H9 (cell line): ENCODE measurements around the gene ZSWIM5. TPM values are rescaled to one million over a fixed set of nuclear protein-coding genes. Genes with fewer than 3 reads are reported as not detected.

Experiments used
- DNase-seq: peaks from one replicate; pipeline ENCODE4 v3.0.0-alpha.2; 2017
- H2AFZ ChIP-seq: one replicate; pipeline ENCODE4 v1.6.1; 2013; ENCODE audit warnings: mild to moderate bottlenecking, low read length, control low read depth, moderate library complexity
- H2AK5ac ChIP-seq: 2 replicates; pipeline ENCODE4 v1.6.1; 2013; ENCODE audit warnings: low read length, control low read depth, mixed read lengths; ENCODE audit not compliant: insufficient read length
- H2BK120ac ChIP-seq: one replicate; pipeline ENCODE4 v1.6.1; 2013; ENCODE audit warnings: low read depth, mild to moderate bottlenecking, low read length, control low read depth, inconsistent platforms; ENCODE audit not compliant: poor library complexity, severe bottlenecking
- H2BK12ac ChIP-seq: 2 replicates; pipeline ENCODE4 v1.6.1; 2013; ENCODE audit warnings: low read length, control low read depth, mixed read lengths, low read depth; ENCODE audit not compliant: insufficient read length
- H2BK15ac ChIP-seq: 2 replicates; pipeline ENCODE4 v1.6.1; 2013; ENCODE audit warnings: low read depth, low read length, control low read depth
- H2BK20ac ChIP-seq: one replicate; pipeline ENCODE4 v1.6.1; 2013; ENCODE audit warnings: low read depth, mild to moderate bottlenecking, low read length, control low read depth, inconsistent platforms; ENCODE audit not compliant: poor library complexity, severe bottlenecking
- H2BK5ac ChIP-seq: 2 replicates; pipeline ENCODE4 v1.6.1; 2013; ENCODE audit warnings: low read length, control low read depth, mixed read lengths; ENCODE audit not compliant: insufficient read length
- H3K14ac ChIP-seq: 2 replicates; pipeline ENCODE4 v1.6.1; 2013; ENCODE audit warnings: low read length, control low read depth; ENCODE audit not compliant: insufficient read depth
- H3K18ac ChIP-seq: 2 replicates; pipeline ENCODE4 v1.6.1; 2013; ENCODE audit warnings: low read depth, mild to moderate bottlenecking, mixed read lengths, low read length, control low read depth; ENCODE audit not compliant: insufficient read length
- H3K23ac ChIP-seq: 2 replicates; pipeline ENCODE4 v1.6.1; 2013; ENCODE audit warnings: low read length, control low read depth, mixed read lengths, low read depth; ENCODE audit not compliant: insufficient read length
- H3K23me2 ChIP-seq: 2 replicates; pipeline ENCODE4 v1.6.1; 2013; ENCODE audit warnings: low read depth, mild to moderate bottlenecking, mixed read lengths, low read length, control low read depth; ENCODE audit not compliant: insufficient read length, poor library complexity, severe bottlenecking
- H3K27ac ChIP-seq: 2 replicates; pipeline ENCODE4 v1.5.1; 2013; ENCODE audit warnings: low read length, control low read depth, mixed read lengths, low read depth; ENCODE audit not compliant: insufficient read length
- H3K27me3 ChIP-seq: 2 replicates; pipeline ENCODE4 v1.6.1; 2013; ENCODE audit warnings: low read length, control low read depth, inconsistent platforms; ENCODE audit not compliant: insufficient read depth
- H3K4ac ChIP-seq: 2 replicates; pipeline ENCODE4 v1.6.1; 2013; ENCODE audit warnings: low read depth, mild to moderate bottlenecking, control low read depth, inconsistent platforms, low read length, moderate library complexity
- H3K4me1 ChIP-seq: 2 replicates; pipeline ENCODE4 v1.6.1; 2013; ENCODE audit warnings: low read length, control low read depth, inconsistent platforms; ENCODE audit not compliant: insufficient read depth
- H3K4me2 ChIP-seq: 2 replicates; pipeline ENCODE4 v1.6.1; 2013; ENCODE audit warnings: low read length, control low read depth, mixed read lengths; ENCODE audit not compliant: insufficient read length, insufficient read depth
- H3K56ac ChIP-seq: 2 replicates; pipeline ENCODE4 v1.6.1; 2013; ENCODE audit warnings: low read depth, mild to moderate bottlenecking, mixed read lengths, low read length, control low read depth; ENCODE audit not compliant: insufficient read length
- H3K79me1 ChIP-seq: 2 replicates; pipeline ENCODE4 v1.6.1; 2013; ENCODE audit warnings: low read depth, mild to moderate bottlenecking, moderate library complexity, low read length, control low read depth, inconsistent platforms; ENCODE audit not compliant: insufficient read depth, poor library complexity, severe bottlenecking
- H3K79me2 ChIP-seq: 2 replicates; pipeline ENCODE4 v1.6.1; 2013; ENCODE audit warnings: low read length, control low read depth, inconsistent platforms; ENCODE audit not compliant: insufficient read depth
- H3K9ac ChIP-seq: 2 replicates; pipeline ENCODE4 v1.6.1; 2013; ENCODE audit warnings: low read length, control low read depth, mixed read lengths; ENCODE audit not compliant: insufficient read length; ENCODE audit errors: extremely low read depth
- H3K9me3 ChIP-seq: one replicate; pipeline ENCODE4 v1.6.1; 2013; ENCODE audit warnings: low read depth, low read length, inconsistent platforms; ENCODE audit not compliant: control insufficient read depth
- H3T11ph ChIP-seq: one replicate; pipeline ENCODE4 v1.6.1; 2013; ENCODE audit warnings: mild to moderate bottlenecking, low read length, control low read depth, inconsistent platforms
- H4K20me1 ChIP-seq: one replicate; pipeline ENCODE4 v1.6.1; 2013; ENCODE audit not compliant: control insufficient read depth, insufficient read length, insufficient read depth
- H4K5ac ChIP-seq: 2 replicates; pipeline ENCODE4 v1.6.1; 2013; ENCODE audit warnings: low read depth, mild to moderate bottlenecking, mixed read lengths, low read length, control low read depth; ENCODE audit not compliant: insufficient read length
- H4K8ac ChIP-seq: replicated peaks from 2 replicates; pipeline ENCODE4 v1.6.1; 2013; ENCODE audit warnings: low read length, control low read depth, mixed read lengths, low read depth; ENCODE audit not compliant: insufficient read length
- H4K91ac ChIP-seq: 2 replicates; pipeline ENCODE4 v1.6.1; 2013; ENCODE audit warnings: low read depth, mild to moderate bottlenecking, moderate library complexity, mixed read lengths, low read length, control low read depth; ENCODE audit not compliant: insufficient read length
- H3K27ac Mint-ChIP-seq, 3 experiments: 2 replicates in 2 of 3; 3 replicates in 1 of 3; pipeline ENCODE4 v1.8.0; 2020 to 2021; ENCODE audit warnings: mixed read lengths in 3 of 3, mild to moderate bottlenecking in 1 of 3, moderate library complexity in 1 of 3
- H3K27me3 Mint-ChIP-seq: 2 replicates; pipeline ENCODE4 v1.8.0; 2021; ENCODE audit warnings: low read depth, mild to moderate bottlenecking, moderate library complexity, mixed read lengths
- H3K36me3 Mint-ChIP-seq, 3 experiments: 2 replicates in 2 of 3; 3 replicates in 1 of 3; pipeline ENCODE4 v1.8.0; 2020 to 2021; ENCODE audit warnings: low read depth in 3 of 3, mixed read lengths in 3 of 3; ENCODE audit not compliant: insufficient read depth in 1 of 3
- H3K4me1 Mint-ChIP-seq, 2 experiments: 2 replicates each; pipeline ENCODE4 v1.8.0; 2020; ENCODE audit warnings: mixed read lengths in 2 of 2
- H3K4me3 Mint-ChIP-seq, 2 experiments: 2 replicates in 1 of 2; 3 replicates in 1 of 2; pipeline ENCODE4 v1.8.0; 2020 to 2021; ENCODE audit warnings: mild to moderate bottlenecking in 2 of 2, mixed read lengths in 2 of 2, moderate library complexity in 1 of 2
- H3K9me3 Mint-ChIP-seq, 2 experiments: 2 replicates in 1 of 2; 3 replicates in 1 of 2; pipeline ENCODE4 v1.8.0; 2020; ENCODE audit warnings: mild to moderate bottlenecking in 2 of 2, mixed read lengths in 2 of 2, moderate library complexity in 1 of 2
- CTCF ChIP-seq: fragments of 200-600 bp; sonication (generic); conservative IDR thresholded peaks from 3 replicates; pipeline ENCODE4 v1.8.0; 2021; ENCODE audit warnings: antibody characterized with exemption, mild to moderate bottlenecking
- WGBS: extraction: QIAGEN DNeasy Blood & Tissue Kit; methylation state at CpG from one replicate; pipeline ENCODE4 v1.1.7; 2013; ENCODE audit warnings: missing lambda C conversion rate, low lambda C conversion rate, mixed read lengths; ENCODE audit not compliant: insufficient read length; ENCODE audit errors: extremely low coverage; 5-methylcytosine and 5-hydroxymethylcytosine counted together
- total RNA-seq: library from RNA; stranded (reverse); gene quantifications from 2 replicates; pipeline ENCODE4 v1.2.1, GENCODE V29; 2021

ZSWIM5 gene
- total RNA-seq, 1 experiment from 2014 or later, result 3.5 TPM

GRCh38 chr1:45051005-45051772 is 155.2 kb downstream of the ZSWIM5 start:
- Mint-ChIP-seq H3K9me3 (no peaks in the 10 kb centered on the region), H3K4me3 (no peak overlapping the region), H3K27ac (no peak overlapping the region), H3K4me1 (peaks cover 0 to 6% of the 10 kb centered on the region in 2 experiments; a peak in 1 of 4 replicates), H3K36me3 (no peaks in the 10 kb centered on the region; a peak in 1 of 7 replicates), H3K27me3 (no peaks in the 10 kb centered on the region)
- TF ChIP-seq CTCF, result no peak
- Histone ChIP-seq H3K14ac (no peak overlapping the region), H3K9me3 (no peaks in the 10 kb centered on the region), H3K4me2 (no peak overlapping the region), H4K5ac (no peak overlapping the region), H2AFZ (no peak overlapping the region), H3K4me1 (no peaks in the 10 kb centered on the region), H4K91ac (no peak overlapping the region), H2BK5ac (no peak overlapping the region), H2AK5ac (no peak overlapping the region), H2BK15ac (no peak overlapping the region), H3K18ac (no peak overlapping the region), H3K23ac (no peak overlapping the region), H3K4ac (no peak overlapping the region), H2BK12ac (no peak overlapping the region), H3K79me1 (no peaks in the 10 kb centered on the region), H3K56ac (no peak overlapping the region), H2BK120ac (no peak overlapping the region), H2BK20ac (no peak overlapping the region), H3K9ac (no peak overlapping the region), H3K23me2 (no peaks in the 10 kb centered on the region), H4K8ac (no peak overlapping the region), H3T11ph (no peak overlapping the region), H3K79me2 (no peaks in the 10 kb centered on the region), H4K20me1 (no peaks in the 10 kb centered on the region), H3K27ac (no peak overlapping the region), H3K27me3 (no peaks in the 10 kb centered on the region)
- DNase-seq, result no peak
- no CpG with 5 or more reads among the region's 2 CpGs for WGBS
